ENCODE results near the gene SLC39A7. TPM values are rescaled to one million over a fixed set of nuclear protein-coding genes. Genes with fewer than 3 reads are reported as not detected.

SLC39A7 gene
- total and polyA plus RNA-seq, 2 of the 13 experiments (the other 11 are each of a cell fraction or from before 2014, with no cell fraction given), result 142 to 229 TPM

- peak; percentile 54 for TF ChIP-seq PATZ1 (CRISPR knock-in tag; IDR thresholded peaks at IDR 0.05)
- peak; percentile 15 for TF ChIP-seq HNRNPK (IDR thresholded peaks at IDR 0.05; ENCODE audit: low read depth, low read length, poor library complexity, severe bottlenecking)
- TF ChIP-seq UBTF (CRISPR knock-in tag; IDR thresholded peaks at IDR 0.05), result peak; percentile 79
- TF ChIP-seq, protein P1, sequence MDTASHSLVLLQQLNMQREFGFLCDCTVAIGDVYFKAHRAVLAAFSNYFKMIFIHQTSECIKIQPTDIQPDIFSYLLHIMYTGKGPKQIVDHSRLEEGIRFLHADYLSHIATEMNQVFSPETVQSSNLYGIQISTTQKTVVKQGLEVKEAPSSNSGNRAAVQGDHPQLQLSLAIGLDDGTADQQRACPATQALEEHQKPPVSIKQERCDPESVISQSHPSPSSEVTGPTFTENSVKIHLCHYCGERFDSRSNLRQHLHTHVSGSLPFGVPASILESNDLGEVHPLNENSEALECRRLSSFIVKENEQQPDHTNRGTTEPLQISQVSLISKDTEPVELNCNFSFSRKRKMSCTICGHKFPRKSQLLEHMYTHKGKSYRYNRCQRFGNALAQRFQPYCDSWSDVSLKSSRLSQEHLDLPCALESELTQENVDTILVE (CRISPR knock-in tag; IDR thresholded peaks at IDR 0.05), result 0 out of 2 replicates have a peak, but pooled peaks have one; percentile 48
- TF ChIP-seq MXD3 (CRISPR knock-in tag; IDR thresholded peaks at IDR 0.05), result peak; percentile 70; the same call in 1 of the 2 replicates
- TF ChIP-seq ZNF619 (CRISPR knock-in tag; IDR thresholded peaks at IDR 0.05), result no peak
- no peak for TF ChIP-seq ZUFSP (CRISPR knock-in tag; IDR thresholded peaks at IDR 0.05; ENCODE audit: borderline replicate concordance)
- 0 out of 2 replicates have a peak, but pooled peaks have one; percentile 48 for TF ChIP-seq NCOA5 (CRISPR knock-in tag; IDR thresholded peaks at IDR 0.05)
- peak; percentile 66; the same call in 1 of the 2 replicates for TF ChIP-seq AFF4 (CRISPR knock-in tag; IDR thresholded peaks at IDR 0.05)
- TF ChIP-seq ZNF451 (CRISPR knock-in tag; IDR thresholded peaks at IDR 0.05), result peak; percentile 94; the same call in 1 of the 2 replicates
- TF ChIP-seq, protein P2, sequence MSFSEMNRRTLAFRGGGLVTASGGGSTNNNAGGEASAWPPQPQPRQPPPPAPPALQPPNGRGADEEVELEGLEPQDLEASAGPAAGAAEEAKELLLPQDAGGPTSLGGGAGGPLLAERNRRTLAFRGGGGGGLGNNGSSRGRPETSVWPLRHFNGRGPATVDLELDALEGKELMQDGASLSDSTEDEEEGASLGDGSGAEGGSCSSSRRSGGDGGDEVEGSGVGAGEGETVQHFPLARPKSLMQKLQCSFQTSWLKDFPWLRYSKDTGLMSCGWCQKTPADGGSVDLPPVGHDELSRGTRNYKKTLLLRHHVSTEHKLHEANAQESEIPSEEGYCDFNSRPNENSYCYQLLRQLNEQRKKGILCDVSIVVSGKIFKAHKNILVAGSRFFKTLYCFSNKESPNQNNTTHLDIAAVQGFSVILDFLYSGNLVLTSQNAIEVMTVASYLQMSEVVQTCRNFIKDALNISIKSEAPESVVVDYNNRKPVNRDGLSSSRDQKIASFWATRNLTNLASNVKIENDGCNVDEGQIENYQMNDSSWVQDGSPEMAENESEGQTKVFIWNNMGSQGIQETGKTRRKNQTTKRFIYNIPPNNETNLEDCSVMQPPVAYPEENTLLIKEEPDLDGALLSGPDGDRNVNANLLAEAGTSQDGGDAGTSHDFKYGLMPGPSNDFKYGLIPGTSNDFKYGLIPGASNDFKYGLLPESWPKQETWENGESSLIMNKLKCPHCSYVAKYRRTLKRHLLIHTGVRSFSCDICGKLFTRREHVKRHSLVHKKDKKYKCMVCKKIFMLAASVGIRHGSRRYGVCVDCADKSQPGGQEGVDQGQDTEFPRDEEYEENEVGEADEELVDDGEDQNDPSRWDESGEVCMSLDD (CRISPR knock-in tag; IDR thresholded peaks at IDR 0.05; ENCODE audit: borderline replicate concordance), result peak; percentile 94; the same call in 1 of the 2 replicates
These were observed 3.9 kb downstream of the SLC39A7 start, which contains the start of gene HSD17B8 (continued) for GRCh38 chr6:33204415-33205190.
